Tibial nerve (tissue), 4 donors: Measurements from ENCODE around the gene MMP14.

Source experiments
- EP300 ChIP-seq, 2 donors: sonication (generic); formaldehyde crosslinking; IDR thresholded peaks; one replicate each; pipeline ENCODE4 v1.6.1; 2017; ENCODE audit warnings: antibody characterized with exemption in 2 of 2, mild to moderate bottlenecking in 1 of 2
- POLR2A ChIP-seq, 2 donors: fragments of 450-650 bp; IDR thresholded peaks; one replicate each; pipeline ENCODE4 v1.6.1; 2017; ENCODE audit warnings: antibody characterized with exemption in 2 of 2, mild to moderate bottlenecking in 2 of 2, moderate library complexity in 2 of 2
- TF ChIP-seq, protein P1 (sequence below), 5 experiments: fragments of 200-600 bp in 3 of 5; fragments of 450-650 bp in 2 of 5; sonication (generic) in 3 of 5; IDR thresholded peaks; one replicate each; pipeline ENCODE4 v1.5.1; 2016 to 2019; ENCODE audit warnings: antibody characterized with exemption in 5 of 5, mild to moderate bottlenecking in 3 of 5, moderate library complexity in 2 of 5

- TF ChIP-seq, protein P1, sequence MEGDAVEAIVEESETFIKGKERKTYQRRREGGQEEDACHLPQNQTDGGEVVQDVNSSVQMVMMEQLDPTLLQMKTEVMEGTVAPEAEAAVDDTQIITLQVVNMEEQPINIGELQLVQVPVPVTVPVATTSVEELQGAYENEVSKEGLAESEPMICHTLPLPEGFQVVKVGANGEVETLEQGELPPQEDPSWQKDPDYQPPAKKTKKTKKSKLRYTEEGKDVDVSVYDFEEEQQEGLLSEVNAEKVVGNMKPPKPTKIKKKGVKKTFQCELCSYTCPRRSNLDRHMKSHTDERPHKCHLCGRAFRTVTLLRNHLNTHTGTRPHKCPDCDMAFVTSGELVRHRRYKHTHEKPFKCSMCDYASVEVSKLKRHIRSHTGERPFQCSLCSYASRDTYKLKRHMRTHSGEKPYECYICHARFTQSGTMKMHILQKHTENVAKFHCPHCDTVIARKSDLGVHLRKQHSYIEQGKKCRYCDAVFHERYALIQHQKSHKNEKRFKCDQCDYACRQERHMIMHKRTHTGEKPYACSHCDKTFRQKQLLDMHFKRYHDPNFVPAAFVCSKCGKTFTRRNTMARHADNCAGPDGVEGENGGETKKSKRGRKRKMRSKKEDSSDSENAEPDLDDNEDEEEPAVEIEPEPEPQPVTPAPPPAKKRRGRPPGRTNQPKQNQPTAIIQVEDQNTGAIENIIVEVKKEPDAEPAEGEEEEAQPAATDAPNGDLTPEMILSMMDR (IDR thresholded peaks at IDR 0.05): no peak
- TF ChIP-seq POLR2A (IDR thresholded peaks at IDR 0.05) (no peak), EP300 (IDR thresholded peaks at IDR 0.05) (no peak)
Measured at GRCh38 chr14:22896356-22896755, 60.0 kb downstream of the MMP14 start.
